Measurements from ENCODE around the gene CCDC24. TPM values are rescaled to one million over a fixed set of nuclear protein-coding genes. Genes with fewer than 3 reads are reported as not detected.

CCDC24 gene
- total and polyA plus RNA-seq, 2 of the 13 experiments (the other 11 are each of a cell fraction or from before 2014, with no cell fraction given), result 1.4 to 2.9 TPM

GRCh38 chr1:44030605-44031251, 39.3 kb downstream of the CCDC24 start (continued):
- TF ChIP-seq KAT8 (CRISPR knock-in tag; IDR thresholded peaks at IDR 0.05) (peak; percentile 11; the same call in 1 of the 2 replicates), ZXDC (CRISPR knock-in tag; IDR thresholded peaks at IDR 0.05) (0 out of 2 replicates have a peak, but pooled peaks have one; percentile 32), LBX2 (CRISPR knock-in tag; IDR thresholded peaks at IDR 0.05; ENCODE audit: borderline replicate concordance) (no peak), ZNF503 (CRISPR knock-in tag; IDR thresholded peaks at IDR 0.05) (0 out of 2 replicates have a peak, but pooled peaks have one; percentile 12), ZNF274 (CRISPR knock-in tag; IDR thresholded peaks at IDR 0.05) (0 out of 2 replicates have a peak, but pooled peaks have one; percentile 19), TRAFD1 (CRISPR knock-in tag; IDR thresholded peaks at IDR 0.05; ENCODE audit: borderline replicate concordance) (no peak), ZNF576 (CRISPR knock-in tag; IDR thresholded peaks at IDR 0.05) (peak; percentile 94; the same call in 1 of the 2 replicates), ZIK1 (CRISPR knock-in tag; IDR thresholded peaks at IDR 0.05; ENCODE audit: borderline replicate concordance, low read depth) (0 out of 2 replicates have a peak, but pooled peaks have one; percentile 22), HDAC6 (IDR thresholded peaks at IDR 0.05; ENCODE audit: low read depth, low read length) (no peak), IRX3 (CRISPR knock-in tag; IDR thresholded peaks at IDR 0.05; ENCODE audit: borderline replicate concordance, low read depth) (0 out of 2 replicates have a peak, but pooled peaks have one; percentile 44), HNRNPL (IDR thresholded peaks at IDR 0.05; ENCODE audit: low read depth, low read length) (peak; percentile 52; the same call in 1 of the 2 replicates), KDM2A (CRISPR knock-in tag; IDR thresholded peaks at IDR 0.05; ENCODE audit: borderline replicate concordance, low read depth) (peak; percentile 10), ZNF687 (CRISPR knock-in tag; IDR thresholded peaks at IDR 0.05) (peak; percentile 57; the same call in 1 of the 2 replicates), NR2F6 (IDR thresholded peaks at IDR 0.05) (no peak), NR2F6 (CRISPR knock-in tag; IDR thresholded peaks at IDR 0.05) (0 out of 2 replicates have a peak, but pooled peaks have one; percentile 10), ZFP82 (CRISPR knock-in tag; IDR thresholded peaks at IDR 0.05; ENCODE audit: borderline replicate concordance) (peak; percentile 5), ZNF614 (CRISPR knock-in tag; IDR thresholded peaks at IDR 0.05; ENCODE audit: borderline replicate concordance) (no peak)

Data from HepG2 (cell line).